Loucy (cell line): ENCODE measurements around the gene IFITM1.
"Not testable (repeated sequence)": the region's sequence is repeated elsewhere in the genome, so short reads cannot be mapped to it uniquely, and the experiment has no call there.

Source experiments
- H2AFZ ChIP-seq: fragments of 200-600 bp; sonication (generic); 2 replicates; pipeline ENCODE4 v1.6.0; 2016; ENCODE audit warnings: antibody characterized with exemption, mild to moderate bottlenecking, low read length, moderate library complexity
- H3F3A ChIP-seq: fragments of 200-600 bp; 2 replicates; pipeline ENCODE4 v1.6.0; 2016; ENCODE audit warnings: antibody characterized with exemption, low read depth, mild to moderate bottlenecking
- H3K27me3 ChIP-seq: fragments of 200-600 bp; sonication (generic); 2 replicates; pipeline ENCODE4 v1.6.1; 2014; ENCODE audit warnings: low read length, mild to moderate bottlenecking; ENCODE audit not compliant: insufficient read depth, poor library complexity, severe bottlenecking
- H3K36me3 ChIP-seq: fragments of 200-600 bp; sonication (generic); 2 replicates; pipeline ENCODE4 v1.6.1; 2016; ENCODE audit warnings: low read length; ENCODE audit not compliant: insufficient read depth
- H3K4me1 ChIP-seq: fragments of 200-600 bp; sonication (generic); 2 replicates; pipeline ENCODE4 v1.5.1; 2014; ENCODE audit warnings: low read length, mild to moderate bottlenecking; ENCODE audit not compliant: insufficient read depth, poor library complexity, severe bottlenecking
- H3K4me2 ChIP-seq: fragments of 200-600 bp; sonication (generic); 2 replicates; pipeline ENCODE4 v1.6.0; 2014; ENCODE audit warnings: antibody characterized with exemption, low read length, low read depth, mild to moderate bottlenecking; ENCODE audit not compliant: poor library complexity, severe bottlenecking
- H3K4me3 ChIP-seq: fragments of 200-600 bp; sonication (generic); 2 replicates; pipeline ENCODE4 v1.5.1; 2014; ENCODE audit warnings: low read length, mild to moderate bottlenecking, mixed read lengths; ENCODE audit not compliant: poor library complexity, severe bottlenecking
- H3K79me2 ChIP-seq: fragments of 200-600 bp; sonication (generic); 2 replicates; pipeline ENCODE4 v1.6.1; 2014; ENCODE audit warnings: low read length; ENCODE audit not compliant: insufficient read depth
- H3K9ac ChIP-seq: fragments of 200-600 bp; sonication (generic); 2 replicates; pipeline ENCODE4 v1.6.0; 2014; ENCODE audit warnings: mild to moderate bottlenecking, low read depth, low read length, moderate library complexity; ENCODE audit not compliant: poor library complexity, severe bottlenecking
- H3K9me2 ChIP-seq: fragments of 200-600 bp; sonication (generic); replicated peaks from 2 replicates; pipeline ENCODE4 v1.6.1; 2016; ENCODE audit warnings: low read depth, low read length, mixed read lengths
- H3K9me3 ChIP-seq: fragments of 200-600 bp; sonication (generic); 2 replicates; pipeline ENCODE4 v1.6.1; 2014; ENCODE audit warnings: mild to moderate bottlenecking, antibody characterized with exemption, low read length, low read depth; ENCODE audit not compliant: insufficient read depth
- H4K20me1 ChIP-seq: fragments of 200-600 bp; sonication (generic); 2 replicates; pipeline ENCODE4 v1.6.0; 2014; ENCODE audit warnings: antibody characterized with exemption, low read length, mild to moderate bottlenecking; ENCODE audit not compliant: insufficient read depth, poor library complexity, severe bottlenecking
- CTCF ChIP-seq: fragments of 200-600 bp; sonication (generic); conservative IDR thresholded peaks from 2 replicates; pipeline ENCODE4 v1.5.1; 2014; ENCODE audit warnings: mild to moderate bottlenecking, antibody characterized with exemption, low read length
- EZH2phosphoT487 ChIP-seq: fragments of 200-600 bp; IDR thresholded peaks from 2 replicates; pipeline ENCODE4 v1.6.1; 2018; ENCODE audit warnings: antibody characterized with exemption, mild to moderate bottlenecking, moderate library complexity, borderline replicate concordance

The IFITM1 gene

GRCh38 chr11:268716-269145, 45.1 kb upstream of the IFITM1 start:
- H3K4me2 ChIP-seq = peak overlapping the region; percentile 92

DNA sequence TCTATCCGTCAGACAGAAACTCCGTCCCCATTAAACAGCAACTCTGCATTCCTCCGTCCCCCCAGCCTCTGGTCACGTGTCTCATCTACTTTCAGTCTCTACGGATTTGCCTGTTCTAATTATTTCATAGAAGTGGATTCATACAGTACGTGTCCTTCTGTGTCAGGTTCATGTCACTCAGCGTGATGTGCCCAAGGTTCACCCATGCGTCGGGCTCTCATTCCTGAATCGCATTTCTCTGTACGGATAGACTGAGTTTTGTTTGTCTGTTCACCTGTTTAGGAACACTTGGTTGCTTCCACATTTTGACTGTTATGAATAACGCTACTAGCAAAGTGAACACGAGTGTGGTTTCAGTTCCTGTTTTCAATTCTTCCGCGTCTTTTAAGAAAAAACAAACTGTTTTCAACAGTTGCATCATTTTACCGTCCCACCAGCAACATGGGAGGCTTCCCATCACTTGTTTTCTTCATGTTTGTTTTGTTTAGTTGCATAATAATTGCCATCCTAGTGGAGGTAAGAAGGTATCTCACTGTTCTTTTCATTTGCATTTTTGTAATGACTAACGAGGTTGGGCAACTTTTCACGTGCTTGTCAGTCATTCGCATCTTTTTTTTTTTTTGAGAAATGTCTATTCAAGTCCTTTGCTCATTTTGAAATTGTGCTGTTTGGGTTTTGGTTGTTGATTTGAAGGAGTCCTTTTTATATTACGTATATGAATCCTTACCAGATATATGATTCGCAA, 44.5 kb upstream of the IFITM1 start:
- no peak for TF ChIP-seq EZH2phosphoT487
- TF ChIP-seq CTCF = peak; percentile 23; the same call in 1 of the 2 replicates
- Histone ChIP-seq H3K4me1 (peaks cover 23% of the 10 kb centered on the region), H3K4me3 (peak overlapping the region; percentile 75), H3K9me3 (no peaks in the 10 kb centered on the region), H3K9me2 (no peaks in the 10 kb centered on the region), H3F3A (peaks cover 11% of the 10 kb centered on the region; the same call in 1 of the 2 replicates), H3K79me2 (peaks cover 6% of the 10 kb centered on the region; the same call in 1 of the 2 replicates), H4K20me1 (no peaks in the 10 kb centered on the region), H2AFZ (peak overlapping the region; percentile 53), H3K36me3 (no peaks in the 10 kb centered on the region), H3K9ac (peak overlapping the region; percentile 86), H3K4me2 (peak overlapping the region; percentile 92), H3K27me3 (no peaks in the 10 kb centered on the region)

More at GRCh38 chr11:268716-269145, 45.1 kb upstream of the IFITM1 start:
- H3K9me3 ChIP-seq, H3K27me3 ChIP-seq, H4K20me1 ChIP-seq, H3K79me2 ChIP-seq, H3K9me2 ChIP-seq, H3K36me3 ChIP-seq: not testable (repeated sequence)
- TF ChIP-seq CTCF = peak; percentile 31
- peak overlapping the region; percentile 86 for H3K9ac ChIP-seq
- peak overlapping the region; percentile 75 for H3K4me3 ChIP-seq
- H2AFZ ChIP-seq = peak overlapping the region; percentile 53
- peaks cover 23% of the 10 kb centered on the region for H3K4me1 ChIP-seq
- peaks cover 11% of the 10 kb centered on the region; the same call in 1 of the 2 replicates for H3F3A ChIP-seq

DNA sequence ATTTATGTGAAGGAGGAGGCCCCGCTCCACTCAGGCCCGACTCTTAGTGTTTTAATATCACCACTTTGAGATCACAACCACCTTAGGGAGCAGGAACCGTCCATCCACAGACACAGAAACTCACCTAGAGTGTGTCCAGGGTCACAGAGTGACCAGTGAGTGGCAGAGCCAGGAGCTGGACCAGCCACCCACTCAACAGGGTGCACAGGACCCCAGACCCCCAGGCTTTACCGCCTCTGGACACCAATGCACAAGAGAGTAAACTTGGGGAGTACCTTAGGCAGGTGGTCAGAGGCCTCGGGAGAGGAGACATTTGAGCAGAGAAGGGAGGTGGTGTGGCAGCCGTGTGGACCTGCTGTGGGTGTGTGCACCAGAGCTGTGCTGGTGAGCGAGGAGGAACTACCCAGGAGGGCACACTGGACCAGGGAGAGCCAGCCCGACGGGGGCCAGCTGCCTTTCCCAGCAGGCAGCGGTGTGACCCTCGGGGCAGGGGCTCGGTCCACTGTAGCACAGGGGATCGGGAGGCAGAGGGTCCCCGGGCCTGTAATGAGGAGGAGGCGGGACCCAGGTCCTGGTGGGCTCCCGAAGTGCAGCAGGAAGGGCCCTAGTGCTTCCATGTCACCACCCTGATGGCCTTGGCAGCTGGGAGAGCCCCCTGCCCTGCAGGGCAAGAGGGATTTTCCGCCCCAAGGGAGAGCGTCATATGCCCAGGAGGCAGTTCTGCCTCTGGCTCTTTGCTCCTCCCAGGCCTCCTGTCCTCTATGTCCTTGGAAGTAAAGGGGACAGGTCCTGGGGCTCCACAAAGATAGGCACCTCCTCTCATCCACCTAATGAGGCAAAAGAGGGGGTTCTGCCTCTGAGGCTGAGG, 43.2 kb upstream of the IFITM1 start:
- no peaks in the 10 kb centered on the region for H3K27me3 ChIP-seq
- H4K20me1 ChIP-seq = no peaks in the 10 kb centered on the region
- H3K4me1 ChIP-seq = peaks cover 23% of the 10 kb centered on the region
- no peaks in the 10 kb centered on the region for H3K9me3 ChIP-seq
- H3K79me2 ChIP-seq = peaks cover 6% of the 10 kb centered on the region; the same call in 1 of the 2 replicates
- peak overlapping the region; percentile 50 for H3K9ac ChIP-seq
- H2AFZ ChIP-seq = no peak overlapping the region
- TF ChIP-seq EZH2phosphoT487 (no peak), CTCF (no peak)
- H3K9me2 ChIP-seq = no peaks in the 10 kb centered on the region
- peaks cover 11% of the 10 kb centered on the region; the same call in 1 of the 2 replicates for H3F3A ChIP-seq
- peak overlapping the region; percentile 92 for H3K4me2 ChIP-seq
- H3K4me3 ChIP-seq = no peak overlapping the region
- no peaks in the 10 kb centered on the region for H3K36me3 ChIP-seq
